ENCODE data around the gene DDX42.

- TF ChIP-seq MLX (CRISPR knock-in tag; IDR thresholded peaks at IDR 0.05) (no peak), CTCF (IDR thresholded peaks at IDR 0.05) (no peak), ZNF138 (CRISPR knock-in tag; conservative IDR thresholded peaks at IDR 0.05) (no peak), ZNF423 (CRISPR knock-in tag; IDR thresholded peaks at IDR 0.05) (no peak), CBFB (CRISPR knock-in tag; IDR thresholded peaks at IDR 0.05; ENCODE audit: low read depth) (no peak), ATF3 (CRISPR knock-in tag; conservative IDR thresholded peaks at IDR 0.05) (no peak), NFYB (CRISPR knock-in tag; conservative IDR thresholded peaks at IDR 0.05; ENCODE audit: low read depth) (peak; percentile 26; the same call in 1 of the 2 replicates), CREB1 (CRISPR knock-in tag; IDR thresholded peaks at IDR 0.05) (peak; percentile 53; the same call in 1 of the 2 replicates), ZNF512 (CRISPR knock-in tag; IDR thresholded peaks at IDR 0.05; ENCODE audit: borderline replicate concordance) (no peak)
Measured at GRCh38 chr17:63774141-63774968, at the start of gene DDX42.

All from WTC11 (cell line).